EH (cell line): ENCODE results near the gene LRP4.
A peak's percentile ranks its signal among the peaks of the same experiment; 100 is the strongest.

Source experiments
- DNase-seq: peaks from one replicate; pipeline ENCODE4 v3.0.0-alpha.2; 2015; ENCODE audit warnings: low read depth

LRP4 gene

DNA sequence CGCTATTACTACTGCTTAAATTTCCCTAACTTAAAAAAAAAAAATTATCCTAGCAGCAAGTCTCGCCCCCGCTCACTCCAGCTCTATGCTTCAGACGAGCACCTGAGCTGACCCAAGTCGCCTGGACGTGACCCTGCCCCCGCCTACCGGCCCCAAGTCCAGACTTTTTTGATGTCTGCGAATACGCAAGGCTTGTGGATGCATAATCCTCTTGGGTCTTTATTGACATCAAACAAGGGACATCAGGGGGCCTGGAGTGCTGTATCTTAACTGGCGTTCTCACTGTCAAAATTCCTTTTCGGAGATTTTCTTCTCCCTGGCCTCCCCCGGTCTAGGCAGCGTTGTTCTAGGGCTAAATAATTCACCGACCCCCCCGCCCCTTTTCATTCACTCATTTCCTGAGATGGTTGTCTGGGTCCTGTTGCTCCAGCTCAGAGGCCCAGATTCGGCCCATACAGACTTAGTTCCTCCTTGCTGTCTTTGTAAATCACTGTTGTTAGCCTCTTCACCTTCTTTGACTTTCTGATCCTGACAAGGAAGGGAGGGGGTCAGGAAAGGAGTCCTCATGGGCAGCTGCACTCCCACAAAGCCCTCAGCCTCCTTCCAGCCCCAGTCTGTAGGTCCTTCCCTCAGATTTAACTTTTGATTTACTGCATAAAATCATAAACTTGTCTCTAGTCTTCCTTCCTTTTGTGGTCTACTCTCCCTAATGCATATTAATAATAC, 601 bp upstream of the LRP4 start:
- no peak for DNase-seq

DNA sequence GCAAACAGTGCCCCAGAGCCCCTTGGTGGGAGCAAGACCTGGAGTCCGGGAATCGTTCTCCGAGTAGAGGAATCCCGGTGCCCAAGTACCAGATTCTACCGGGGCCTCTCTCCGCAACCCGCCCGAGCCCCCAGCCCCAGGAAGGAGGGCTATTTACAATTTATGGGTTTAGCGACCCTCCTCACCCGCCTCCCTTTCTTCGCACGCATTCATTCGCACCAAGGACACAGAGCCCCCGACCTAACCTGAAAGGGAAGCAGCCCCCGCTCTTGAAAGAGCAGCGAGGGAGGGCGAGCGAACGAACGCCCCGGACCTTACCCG, 628 bp downstream of the LRP4 start:
- no peak for DNase-seq

DNA sequence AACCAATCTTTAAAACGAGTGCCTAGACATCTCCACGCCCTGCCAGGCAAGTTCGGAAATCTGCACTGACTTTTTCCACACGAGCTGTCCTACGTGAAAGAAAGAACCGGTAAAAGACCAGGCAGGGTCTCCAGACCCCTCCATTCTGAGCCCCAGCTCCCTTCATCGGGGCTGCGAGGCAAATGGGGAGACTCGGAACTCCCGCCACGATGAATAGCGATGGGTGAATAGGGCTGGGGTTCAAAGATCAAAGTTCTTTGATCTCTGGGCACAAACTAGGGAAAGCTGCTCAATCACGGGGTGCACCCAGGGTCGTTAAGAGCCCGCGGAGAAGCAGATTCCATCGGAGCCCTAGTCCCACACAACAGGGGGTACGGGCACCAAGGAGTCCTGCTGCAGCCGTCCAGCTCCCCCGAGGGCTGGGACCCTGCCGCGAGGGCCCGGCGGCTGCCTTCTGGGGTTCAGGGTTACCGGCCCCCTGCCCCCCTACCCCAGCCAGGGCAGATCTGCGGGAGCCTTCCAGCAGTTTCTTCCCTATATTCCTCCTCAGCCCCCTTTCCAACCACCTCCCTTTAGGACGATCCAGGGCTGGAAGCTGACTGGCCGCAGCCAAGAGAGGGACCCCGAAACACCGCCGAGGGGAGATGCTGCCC, 1.1 kb downstream of the LRP4 start:
- DNase-seq = no peak

DNA sequence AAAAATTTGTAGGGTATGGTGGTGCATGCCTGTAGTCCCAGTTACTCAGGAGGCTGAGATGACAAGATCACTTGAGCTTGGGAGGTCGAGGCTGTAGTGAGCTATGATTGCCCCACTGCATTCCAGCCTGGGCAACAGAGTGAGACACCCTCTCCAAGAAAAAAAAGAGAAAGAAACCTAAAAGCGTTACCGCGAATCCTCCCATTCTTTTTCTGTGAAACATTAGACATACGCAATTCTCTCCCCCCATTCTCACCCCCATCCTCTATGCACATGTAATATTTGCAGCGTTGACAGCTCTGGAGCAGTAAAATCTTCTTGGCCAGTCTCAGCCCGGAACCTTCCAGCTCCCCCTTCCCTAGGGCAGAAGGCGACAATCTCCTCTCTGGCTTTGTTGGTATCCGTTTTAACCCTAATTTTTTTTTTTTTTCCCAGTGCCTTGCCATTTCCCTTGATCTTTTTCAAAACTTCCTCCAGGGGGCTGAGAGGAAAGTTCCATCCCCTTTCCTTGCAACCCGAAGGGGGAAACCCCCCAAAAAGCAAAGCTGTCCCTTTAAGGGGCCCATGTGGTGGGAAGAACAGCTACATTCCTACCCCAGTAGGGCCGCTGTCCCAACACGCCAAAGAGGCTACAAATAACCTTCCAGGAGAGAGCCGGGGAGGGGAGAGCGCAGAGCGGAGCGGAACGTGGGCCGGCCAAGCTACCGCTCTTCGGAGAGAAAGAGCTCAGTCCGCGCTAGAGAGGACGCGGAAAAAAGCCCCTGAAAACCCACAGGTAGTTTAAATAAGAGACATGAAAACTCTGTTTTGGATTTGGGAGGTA, 1.9 kb downstream of the LRP4 start:
- DNase-seq = peak; percentile 82

DNA sequence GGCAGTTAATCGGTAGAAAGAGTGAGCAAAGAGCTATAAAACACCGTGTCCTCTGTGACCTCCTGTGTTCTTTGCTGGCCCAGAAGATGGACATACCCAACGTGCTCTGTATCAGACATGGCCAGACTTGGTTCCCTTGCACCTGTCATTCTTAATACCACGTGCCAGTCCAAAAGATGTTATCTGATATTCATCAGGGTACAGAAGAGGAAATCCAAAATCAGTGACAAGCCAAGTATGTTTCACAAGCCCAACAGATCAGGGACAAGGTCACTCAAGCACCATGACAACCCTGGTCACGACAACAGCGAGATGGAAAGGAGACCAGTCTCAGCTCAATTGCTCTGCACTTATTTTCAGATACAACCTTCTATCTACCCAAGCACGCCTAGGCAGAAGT, 3.4 kb downstream of the LRP4 start:
- no peak for DNase-seq

DNA sequence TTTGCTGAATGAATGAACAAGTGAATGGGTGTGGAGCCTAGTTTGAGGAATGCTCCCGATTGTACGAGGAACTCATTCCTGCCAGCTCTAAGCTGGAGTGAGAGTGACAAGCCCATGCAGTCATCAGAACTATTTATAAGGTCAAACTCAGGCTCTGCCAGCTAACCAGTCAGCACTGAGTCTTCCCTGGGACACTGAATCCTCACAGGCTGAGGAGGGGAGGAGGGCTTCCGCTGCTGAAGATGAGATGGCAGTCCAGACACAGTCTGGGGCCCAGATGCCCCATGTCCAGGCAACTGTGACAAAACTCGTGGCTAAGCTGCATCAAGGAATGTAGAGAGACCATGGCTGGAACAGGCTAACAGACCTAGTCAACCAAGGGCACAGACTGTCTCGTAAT, 4.0 kb downstream of the LRP4 start:
- DNase-seq = peak; percentile 82

DNA sequence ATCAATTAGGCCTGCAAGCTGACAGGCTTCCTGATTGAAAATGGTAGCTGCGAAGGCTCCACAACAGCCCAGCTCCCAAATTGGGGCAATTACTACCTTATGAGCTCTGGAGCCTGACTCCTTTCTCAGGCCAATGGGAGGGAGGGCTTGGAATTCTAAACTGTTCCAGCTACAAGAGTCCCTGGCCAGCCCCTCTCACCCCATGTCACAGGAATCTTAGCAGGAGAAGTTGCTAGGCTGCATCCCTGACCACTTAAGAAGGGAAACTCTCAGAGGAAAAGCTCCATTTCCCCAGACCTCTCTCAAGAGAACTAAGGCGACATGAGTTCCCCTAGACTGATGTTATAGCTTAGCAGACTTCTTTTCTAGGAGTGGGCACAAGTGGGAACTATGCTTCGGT, 4.9 kb downstream of the LRP4 start:
- no peak for DNase-seq

DNA sequence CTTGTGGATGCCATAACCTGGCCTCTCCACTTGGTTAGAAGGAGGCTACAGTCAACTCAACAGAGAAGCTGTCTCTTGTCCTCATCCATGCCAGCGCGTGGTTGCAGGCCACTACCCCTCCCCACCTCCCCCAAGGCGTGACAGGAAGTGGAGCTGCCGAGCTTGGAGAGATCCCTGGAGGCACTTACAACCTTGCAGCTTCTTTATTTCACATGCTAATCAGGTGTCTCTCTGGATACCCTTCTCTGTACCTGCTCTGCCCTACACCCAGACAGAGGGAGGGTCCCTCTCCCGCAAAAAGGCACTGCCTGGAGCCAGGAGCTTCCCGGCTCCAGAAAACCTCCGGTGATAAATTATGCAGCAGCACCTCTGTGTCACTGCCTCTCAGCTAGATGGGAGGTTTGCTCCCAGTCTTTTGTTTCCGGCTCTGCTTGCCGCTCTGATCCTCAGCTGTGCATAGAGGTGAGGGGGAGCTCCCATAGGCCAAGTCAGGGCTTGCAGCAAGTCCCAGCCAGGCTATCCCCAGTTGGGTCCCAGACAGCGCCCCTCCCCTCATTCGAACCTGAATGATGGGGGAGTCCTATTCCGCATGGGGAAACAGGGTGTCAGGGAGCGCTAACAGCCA, 5.7 kb downstream of the LRP4 start:
- DNase-seq = peak; percentile 30

DNA sequence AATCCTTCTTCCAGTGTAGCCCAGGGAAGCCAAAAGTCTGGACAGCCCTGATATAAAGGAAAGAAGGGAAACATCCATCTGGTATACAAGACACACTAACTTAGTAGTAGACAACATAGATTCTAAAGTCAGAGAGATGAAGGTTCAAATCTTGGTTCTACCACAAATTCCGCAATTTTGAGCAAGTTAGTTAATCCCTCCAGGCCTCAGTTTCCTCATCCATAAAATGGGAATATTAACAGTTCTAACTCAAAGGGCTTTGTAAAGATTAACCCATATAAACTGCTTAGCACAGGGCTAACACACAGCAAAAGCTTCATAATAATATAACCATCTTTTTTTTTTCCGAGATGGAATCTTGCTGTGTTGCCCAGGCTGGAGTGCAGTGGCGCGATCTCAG, 10.7 kb downstream of the LRP4 start:
- DNase-seq = no peak

DNA sequence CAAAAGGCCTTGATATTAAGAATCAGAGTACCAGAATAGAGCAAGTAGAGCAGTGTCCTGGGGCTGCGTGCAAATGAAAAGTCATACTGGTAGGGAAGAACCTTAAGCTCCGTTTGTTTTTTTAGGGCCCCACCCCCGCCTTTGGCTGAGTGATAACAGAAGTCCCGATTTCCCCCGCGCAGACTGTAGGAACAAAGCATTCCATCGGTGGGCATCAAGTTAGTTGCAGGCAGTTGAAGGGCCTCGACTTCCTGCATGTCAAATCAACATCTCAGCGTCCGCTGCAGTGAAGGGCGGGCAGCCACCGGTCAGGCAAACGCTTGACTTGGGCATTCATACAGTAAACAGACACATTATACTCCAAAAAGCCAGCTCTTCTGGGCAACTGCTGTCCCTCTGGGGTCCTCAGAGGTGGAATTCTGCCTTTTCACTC, 11.7 kb downstream of the LRP4 start:
- DNase-seq = peak; percentile 34

DNA sequence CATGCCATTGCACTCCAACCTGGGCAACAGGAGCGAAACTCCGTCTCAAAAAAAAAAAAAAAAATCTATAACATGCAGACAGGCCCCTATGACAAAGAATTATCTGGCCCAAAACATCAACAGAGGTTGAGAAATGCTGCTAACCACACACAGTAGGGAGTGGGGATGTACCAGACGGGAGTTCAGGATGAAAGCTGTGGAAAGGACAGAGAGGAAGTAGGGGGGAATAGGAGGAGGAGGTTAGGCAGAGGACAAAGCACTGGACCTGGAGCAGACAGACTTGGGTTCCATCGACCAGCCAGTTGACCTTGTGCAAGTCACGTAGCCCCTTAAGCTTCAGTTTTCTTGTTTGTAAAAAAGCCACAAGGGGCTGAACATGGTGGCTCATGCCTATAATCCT, 12.5 kb downstream of the LRP4 start:
- DNase-seq = no peak

DNA sequence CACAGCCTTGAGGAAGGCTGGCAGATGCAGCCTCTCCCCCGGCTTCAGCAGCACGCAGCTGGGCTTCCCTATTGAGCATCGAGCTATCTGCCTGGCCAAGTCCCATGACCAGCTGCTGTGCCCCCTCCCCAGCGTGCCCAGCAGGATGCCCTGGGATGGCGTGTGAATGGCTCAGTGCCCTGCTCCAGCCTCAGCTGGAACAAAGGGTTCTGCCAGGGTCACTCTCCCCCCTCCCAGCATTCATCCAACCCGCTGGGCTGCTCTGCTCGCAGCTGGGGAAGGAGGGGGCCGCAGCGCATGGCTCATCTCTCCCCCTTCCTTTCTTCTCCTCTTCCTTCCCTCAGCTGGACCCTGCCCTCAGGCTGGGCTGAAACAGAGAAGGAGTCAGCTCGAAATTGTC, 14.5 kb downstream of the LRP4 start:
- DNase-seq = no peak

DNA sequence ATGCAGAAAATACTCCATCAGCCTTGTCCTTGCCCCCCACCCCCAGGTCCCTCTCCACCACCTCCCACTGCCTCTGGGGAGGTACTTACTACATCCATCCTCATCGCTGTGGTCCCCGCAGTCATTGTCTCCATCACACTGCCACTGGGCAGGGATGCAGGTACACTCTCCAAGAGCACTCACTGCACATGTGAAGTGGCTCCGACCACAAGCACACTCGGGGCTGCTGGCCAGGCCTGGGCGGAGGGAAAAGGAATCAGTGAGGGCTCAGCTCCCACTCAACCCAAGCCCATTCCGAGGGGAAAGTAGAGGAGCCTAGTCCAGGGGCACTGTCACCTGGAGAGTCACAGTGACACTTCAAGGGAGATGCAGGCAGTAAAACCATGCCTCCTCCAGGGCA, 15.7 kb downstream of the LRP4 start:
- DNase-seq = no peak

DNA sequence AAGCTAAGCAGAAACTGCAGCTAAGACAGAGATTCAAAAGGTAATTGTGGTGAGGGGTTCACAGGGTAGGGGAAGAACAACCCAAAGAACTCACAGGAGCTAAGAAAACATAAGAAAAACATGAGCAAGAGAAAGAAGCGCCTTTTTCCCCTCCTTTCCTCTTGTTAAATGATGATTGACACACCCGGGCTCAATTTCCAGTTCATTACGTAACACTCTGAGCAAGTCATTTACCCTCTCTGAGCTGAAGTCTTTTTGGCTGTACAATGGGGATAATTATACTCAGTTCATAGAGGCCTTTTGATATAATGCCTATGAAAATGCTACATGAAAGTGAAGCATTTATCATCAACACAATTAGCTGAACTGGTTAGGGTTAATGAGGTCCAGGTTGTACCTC, 17.2 kb downstream of the LRP4 start:
- DNase-seq = no peak

DNA sequence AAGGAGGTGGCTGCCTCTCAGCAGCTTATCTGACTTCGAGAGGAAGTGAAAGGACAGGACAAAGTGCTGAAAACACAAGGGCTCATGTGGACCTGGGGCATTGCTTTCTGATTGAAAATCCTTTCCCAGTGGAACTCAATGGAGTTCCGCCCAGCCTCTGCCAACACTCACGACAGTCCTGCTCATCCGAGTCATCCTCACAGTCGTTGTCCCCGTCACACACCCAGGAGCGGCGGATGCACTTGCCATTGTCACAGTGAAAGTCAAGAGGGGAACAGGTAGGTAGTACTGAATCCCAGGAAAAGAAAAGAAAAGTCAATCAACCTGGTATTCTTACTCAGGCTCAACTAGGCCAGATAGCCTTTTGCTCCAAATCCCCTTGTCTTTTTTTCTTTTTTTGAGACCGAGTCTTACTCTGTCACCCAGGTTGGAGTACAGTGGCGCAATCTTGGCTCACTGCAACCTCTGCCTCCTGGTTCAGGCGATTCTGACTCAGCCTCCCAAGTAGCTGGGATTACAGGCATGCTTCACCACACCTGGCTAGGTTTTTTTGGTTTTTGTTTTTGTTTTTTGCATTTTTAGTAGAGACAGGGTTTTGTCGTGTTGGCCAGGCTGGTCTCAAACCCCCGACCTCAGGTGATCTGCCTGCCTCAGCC, 18.1 kb downstream of the LRP4 start:
- DNase-seq = no peak

DNA sequence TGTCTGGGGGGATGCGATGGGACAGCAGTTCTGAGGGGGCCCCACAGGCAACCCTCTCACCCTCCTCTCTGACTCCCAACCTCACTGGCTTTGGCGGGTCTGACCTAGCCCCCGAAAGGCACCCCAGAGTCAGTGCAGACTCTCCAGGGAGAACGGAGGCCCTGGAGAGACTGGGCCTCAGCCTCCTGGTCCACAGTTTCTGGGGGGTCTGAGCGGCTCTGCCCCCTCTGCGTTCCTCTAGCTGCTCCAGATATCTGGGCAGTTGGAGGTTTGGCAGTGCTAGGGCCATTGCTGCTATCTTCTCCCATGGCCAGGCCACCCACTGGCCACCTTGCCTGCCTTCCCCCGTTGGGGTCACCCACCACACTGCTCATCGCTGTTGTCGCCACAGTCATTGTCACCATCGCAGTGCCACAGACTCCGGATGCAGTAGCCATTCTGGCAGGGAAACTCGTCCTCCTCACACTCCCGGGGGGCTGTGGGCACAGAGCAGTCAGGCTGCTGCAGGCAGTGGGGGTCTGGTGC, 18.8 kb downstream of the LRP4 start:
- DNase-seq = no peak

DNA sequence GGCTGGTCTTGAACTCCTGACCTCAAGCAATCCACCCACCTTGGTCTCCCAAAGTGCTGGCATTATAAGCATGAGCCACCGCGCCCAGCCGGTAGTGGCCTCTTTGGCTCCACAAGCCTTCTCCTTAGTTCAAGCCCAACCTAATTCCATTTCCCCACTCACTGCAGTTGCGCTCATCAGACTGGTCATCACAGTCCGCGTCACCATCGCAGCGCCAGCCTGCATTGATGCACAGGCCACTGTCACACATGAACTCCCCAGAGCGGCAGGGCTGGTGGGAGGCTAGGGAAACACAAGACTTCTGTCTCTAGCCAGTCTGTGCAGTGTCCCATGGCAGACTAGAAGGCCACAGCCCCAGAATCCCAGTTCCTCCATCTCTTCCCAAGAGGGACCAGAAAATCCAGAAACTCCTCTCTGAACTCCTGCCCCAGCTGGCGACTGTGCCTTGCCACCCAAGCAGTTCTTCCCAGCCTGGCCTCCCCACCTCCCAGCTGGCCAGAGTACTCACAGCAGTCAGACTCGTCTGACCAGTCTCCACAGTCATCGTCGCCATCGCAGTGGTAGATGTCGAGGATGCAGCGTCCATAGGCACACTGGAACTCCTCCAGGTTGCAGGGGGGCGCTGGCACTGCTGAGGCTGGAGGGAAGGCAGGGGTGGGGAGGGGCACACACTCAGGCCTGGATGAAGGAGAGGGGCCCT, 19.8 kb downstream of the LRP4 start:
- DNase-seq = no peak

DNA sequence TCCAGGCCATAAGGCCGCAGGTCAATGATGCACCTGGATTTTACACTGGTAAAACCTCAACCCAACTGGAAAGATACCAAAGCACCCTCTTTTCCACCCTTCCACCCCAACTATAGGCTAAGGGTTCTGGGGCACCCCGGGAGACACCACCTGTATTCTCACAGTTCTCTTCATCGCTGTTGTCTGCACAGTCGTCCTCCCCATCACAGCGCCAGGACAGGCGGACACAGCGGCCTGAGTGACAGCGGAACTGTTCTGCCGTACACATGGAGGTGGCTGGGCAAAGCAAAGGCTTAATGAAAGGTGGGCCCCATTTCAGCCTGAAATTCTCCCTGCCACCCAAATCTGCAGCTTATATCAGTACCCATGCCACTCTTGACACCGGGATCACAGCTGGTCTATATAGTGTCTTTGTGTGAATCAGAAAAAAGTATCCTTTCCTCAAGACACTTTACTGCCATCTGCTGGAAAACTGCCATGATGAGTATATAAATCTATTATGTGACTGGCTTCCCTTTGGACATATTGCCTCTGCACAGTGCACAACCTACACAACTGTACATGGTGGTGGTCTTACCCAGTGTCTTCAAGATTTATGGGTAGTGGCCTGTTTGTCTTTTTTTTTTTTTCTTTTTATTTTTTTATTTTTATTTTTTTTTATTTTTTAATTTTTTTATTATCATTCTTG, 21.5 kb downstream of the LRP4 start:
- DNase-seq = peak; percentile 66

DNA sequence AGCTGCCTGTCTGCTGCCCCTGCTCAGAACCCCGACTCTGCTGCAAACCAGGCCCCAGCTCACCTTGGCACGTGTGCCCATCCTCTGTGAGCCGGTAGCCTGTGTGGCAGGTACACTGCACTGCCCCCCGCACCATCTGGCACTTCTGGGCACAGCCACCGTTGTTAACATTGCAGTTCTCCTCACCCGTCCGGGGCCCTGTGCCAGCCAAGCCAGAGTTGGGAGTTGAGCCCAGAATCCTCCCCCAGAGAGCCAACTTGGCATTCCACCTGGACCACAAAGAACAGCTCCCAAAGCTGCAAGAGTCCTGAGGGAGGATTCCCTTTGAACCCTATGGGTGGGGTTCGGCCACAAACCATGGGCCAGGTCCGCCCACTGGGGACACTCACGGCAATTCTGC, 22.5 kb downstream of the LRP4 start:
- no peak for DNase-seq

DNA sequence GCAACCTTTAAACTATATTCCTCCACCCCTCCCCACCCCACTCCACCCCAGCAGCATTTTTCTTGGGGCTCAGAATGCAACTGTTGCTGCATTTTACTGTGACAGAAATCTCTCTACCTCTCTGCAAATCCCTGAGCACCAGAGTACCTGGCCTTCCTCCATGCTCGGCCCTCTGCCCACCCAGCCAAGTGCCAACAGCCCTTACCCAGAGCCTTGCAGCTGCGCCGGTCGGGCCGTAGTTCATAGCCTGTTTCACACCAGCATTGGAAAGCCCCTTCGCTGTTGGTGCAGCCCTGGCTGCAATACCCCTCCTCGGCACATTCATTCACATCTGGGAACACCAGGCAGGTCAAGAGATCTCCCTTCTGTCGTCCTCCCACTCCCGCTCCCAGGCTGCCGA, 23.4 kb downstream of the LRP4 start:
- no peak for DNase-seq

DNA sequence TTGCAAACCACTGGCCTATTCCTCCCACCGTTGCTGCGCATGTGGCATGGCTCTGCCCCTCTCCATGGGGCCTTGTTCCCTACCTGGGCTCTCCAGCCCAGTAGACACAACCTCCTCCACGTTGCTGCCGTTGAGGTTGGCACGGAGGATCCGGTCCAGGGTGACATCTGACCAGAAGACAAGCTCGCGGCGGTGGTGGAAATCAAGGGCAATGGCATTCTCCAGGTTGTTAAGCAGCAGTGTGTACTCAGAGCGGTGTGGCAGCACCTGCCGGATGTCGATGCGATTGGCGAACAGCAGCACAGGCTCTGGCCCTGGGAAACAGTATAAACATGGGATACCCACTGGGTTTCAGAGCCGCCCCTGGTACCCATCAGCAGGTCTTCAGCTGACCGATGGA, 23.8 kb downstream of the LRP4 start:
- DNase-seq = no peak
